ENCODE results near the gene ZNF236. TPM values are rescaled to one million over a fixed set of nuclear protein-coding genes. Genes with fewer than 3 reads are reported as not detected.

Gene ZNF236
- total RNA-seq, 1 donor from 2014 or later, result 27.4 TPM

GRCh38 chr18:76817888-76818611 lies 4.3 kb upstream of the ZNF236 start:
- POLR2A ChIA-PET, result no interaction called here

GRCh38 chr18:76819411-76820136 lies 2.8 kb upstream of the ZNF236 start:
- intact Hi-C loops (cut with micrococcal nuclease), result loop anchor here (5.0 kb wide), 3 partner anchors 143 to 1747 kb away; partner anchors contain the start of gene TSHZ1
- no peak for ATAC-seq (ENCODE audit: low read depth)
- peak overlapping the region; percentile 60 for H3K4me3 Mint-ChIP-seq

More at GRCh38 chr18:76817888-76818611, 4.3 kb upstream of the ZNF236 start:
- no peaks in the 10 kb centered on the region for H3K9me3 Mint-ChIP-seq
- DNase-seq, result no peak
- H3K36me3 Mint-ChIP-seq (ENCODE audit: low read depth), result peaks cover 33% of the 10 kb centered on the region
- CTCF ChIA-PET, result interaction anchor here (6.4 kb wide), 1 partner anchor 15 kb away, joined by 39 read pairs; no protein-coding TSS in a partner anchor
- H3K27ac Mint-ChIP-seq, result peak overlapping the region; percentile 2
- no peak for TF ChIP-seq CTCF (IDR thresholded peaks at IDR 0.05)
- intact Hi-C loops (cut with micrococcal nuclease), result no loop called here
- no peak overlapping the region for H3K4me3 Mint-ChIP-seq
- peaks cover 33% of the 10 kb centered on the region for H3K4me1 Mint-ChIP-seq
- no peak for ATAC-seq (ENCODE audit: low read depth)
- no peaks in the 10 kb centered on the region for H3K27me3 Mint-ChIP-seq

GRCh38 chr18:76821356-76821874 lies 942 bp upstream of the ZNF236 start:
- POLR2A ChIA-PET, result interaction anchor here (0.7 to 1.3 kb wide), 3 partner anchors 12 to 280 kb away, joined by 4 to 7 read pairs (median 4); no protein-coding TSS in a partner anchor
- CTCF ChIA-PET, result interaction anchor here (6.4 kb wide), 1 partner anchor 18 kb away, joined by 39 read pairs; no protein-coding TSS in a partner anchor
- no peak for TF ChIP-seq CTCF (IDR thresholded peaks at IDR 0.05)
- H3K4me3 Mint-ChIP-seq, result peak overlapping the region; percentile 95
- ATAC-seq (ENCODE audit: low read depth) (no peak), DNase-seq (no peak)
- H3K36me3 Mint-ChIP-seq (ENCODE audit: low read depth), result peaks cover 12% of the 10 kb centered on the region
- no peaks in the 10 kb centered on the region for H3K9me3 Mint-ChIP-seq
- peaks cover 54% of the 10 kb centered on the region for H3K4me1 Mint-ChIP-seq
- H3K27me3 Mint-ChIP-seq, result no peaks in the 10 kb centered on the region
- peak overlapping the region; percentile 97 for H3K27ac Mint-ChIP-seq
- intact Hi-C loops (cut with micrococcal nuclease), result loop anchor here (1.0 to 5.0 kb wide), 4 partner anchors 18 to 1749 kb away; partner anchors contain the start of gene TSHZ1

More at GRCh38 chr18:76819411-76820136, 2.8 kb upstream of the ZNF236 start:
- no peak for DNase-seq
- H3K36me3 Mint-ChIP-seq (ENCODE audit: low read depth), result peaks cover 25% of the 10 kb centered on the region
- H3K9me3 Mint-ChIP-seq, result no peaks in the 10 kb centered on the region
- ChIA-PET CTCF (interaction anchor here (6.4 kb wide), 1 partner anchor 17 kb away, joined by 39 read pairs; no protein-coding TSS in a partner anchor), POLR2A (interaction anchor here (1.6 kb wide), 1 partner anchor 320 kb away, joined by 3 read pairs; no protein-coding TSS in a partner anchor)
- H3K27me3 Mint-ChIP-seq, result no peaks in the 10 kb centered on the region
- TF ChIP-seq CTCF (IDR thresholded peaks at IDR 0.05), result no peak
- no peak overlapping the region for H3K27ac Mint-ChIP-seq
- H3K4me1 Mint-ChIP-seq, result peaks cover 46% of the 10 kb centered on the region

- peak; percentile 56 for ATAC-seq (ENCODE audit: low read depth)
- POLR2A ChIA-PET, result interaction anchor here (0.5 to 1.3 kb wide), 4 partner anchors 13 to 305 kb away, joined by 3 to 4 read pairs (median 4); no protein-coding TSS in a partner anchor
- intact Hi-C loops (cut with micrococcal nuclease), result loop anchor here (1.0 to 5.0 kb wide), 7 partner anchors 19 to 1750 kb away; partner anchors contain the start of gene TSHZ1
- H3K36me3 Mint-ChIP-seq (ENCODE audit: low read depth), result peaks cover 11% of the 10 kb centered on the region
- no peak for TF ChIP-seq CTCF (IDR thresholded peaks at IDR 0.05)
- peaks cover 58% of the 10 kb centered on the region for H3K4me1 Mint-ChIP-seq
- peak overlapping the region; percentile 95 for H3K4me3 Mint-ChIP-seq
- DNase-seq, result peak; percentile 75
- H3K27me3 Mint-ChIP-seq, result no peaks in the 10 kb centered on the region
- H3K9me3 Mint-ChIP-seq, result no peaks in the 10 kb centered on the region
- CTCF ChIA-PET, result interaction anchor here (6.4 kb wide), 1 partner anchor 19 kb away, joined by 39 read pairs; no protein-coding TSS in a partner anchor
- peak overlapping the region; percentile 97 for H3K27ac Mint-ChIP-seq
These were observed 367 bp upstream of the ZNF236 start for GRCh38 chr18:76821875-76822505.

Data from activated B cell treated with CpG ODN at 0.5 μM for 24 hours (primary cell).